Mesenchymal stem cell (in vitro differentiated cells and primary cell): ENCODE data around the gene LDHAL6B.

Source experiments
- DNase-seq: peaks from one replicate; pipeline ENCODE4 v3.0.0-alpha.2; 2013
- H2AFZ ChIP-seq: one replicate; pipeline ENCODE4 v1.6.1; 2013; ENCODE audit warnings: low read depth, mild to moderate bottlenecking, control low read depth, inconsistent platforms, low read length, moderate library complexity
- H2AK5ac ChIP-seq: 2 replicates; pipeline ENCODE4 v1.6.1; 2013; ENCODE audit warnings: low read length, moderate library complexity, mild to moderate bottlenecking, inconsistent platforms; ENCODE audit not compliant: severe bottlenecking
- H2BK120ac ChIP-seq: one replicate; pipeline ENCODE4 v1.6.1; 2013; ENCODE audit warnings: low read depth, mild to moderate bottlenecking, inconsistent platforms, low read length, moderate library complexity
- H2BK12ac ChIP-seq, 2 experiments: one replicate each; pipeline ENCODE4 v1.6.1; 2013; ENCODE audit warnings: inconsistent platforms in 2 of 2, low read length in 2 of 2, mild to moderate bottlenecking in 2 of 2, moderate library complexity in 2 of 2, control low read depth in 1 of 2
- H2BK15ac ChIP-seq: one replicate; pipeline ENCODE4 v1.6.1; 2013; ENCODE audit warnings: mild to moderate bottlenecking, low read depth, inconsistent platforms; ENCODE audit not compliant: poor library complexity, severe bottlenecking
- H2BK5ac ChIP-seq: 2 replicates; pipeline ENCODE4 v1.6.1; 2013; ENCODE audit warnings: low read depth, mild to moderate bottlenecking, low read length, control low read depth, inconsistent platforms; ENCODE audit not compliant: poor library complexity, severe bottlenecking
- H3K14ac ChIP-seq, 2 experiments: one replicate each; pipeline ENCODE4 v1.6.1; 2013; ENCODE audit warnings: inconsistent platforms in 2 of 2, low read length in 2 of 2, control low read depth in 1 of 2, mild to moderate bottlenecking in 1 of 2, moderate library complexity in 1 of 2
- H3K18ac ChIP-seq, 2 experiments: one replicate each; pipeline ENCODE4 v1.6.1; 2013; ENCODE audit warnings: inconsistent platforms in 2 of 2, low read length in 2 of 2, control low read depth in 1 of 2, low read depth in 1 of 2, mild to moderate bottlenecking in 1 of 2
- H3K23ac ChIP-seq, 2 experiments: one replicate each; pipeline ENCODE4 v1.6.1; 2013; ENCODE audit warnings: inconsistent platforms in 2 of 2, low read length in 2 of 2, mild to moderate bottlenecking in 2 of 2, moderate library complexity in 2 of 2, control low read depth in 1 of 2
- H3K27ac ChIP-seq: 2 replicates; pipeline ENCODE4 v1.5.1; 2013; ENCODE audit warnings: mild to moderate bottlenecking, moderate library complexity, low read length, control low read depth, inconsistent platforms; ENCODE audit not compliant: poor library complexity, severe bottlenecking
- H3K27me3 ChIP-seq, 2 experiments: 2 replicates each; pipeline versions ENCODE4 v1.6.1 to v1.7.0; 2013; ENCODE audit warnings: low read length in 2 of 2, mild to moderate bottlenecking in 2 of 2, moderate library complexity in 2 of 2, control low read depth in 1 of 2, inconsistent platforms in 1 of 2; ENCODE audit not compliant: control insufficient read depth in 1 of 2, insufficient read depth in 1 of 2
- H3K36me3 ChIP-seq, 2 experiments: 2 replicates each; pipeline versions ENCODE4 v1.6.1 to v1.7.0; 2013; ENCODE audit warnings: low read length in 2 of 2, control low read depth in 1 of 2, inconsistent platforms in 1 of 2, low read depth in 1 of 2, mild to moderate bottlenecking in 1 of 2; ENCODE audit not compliant: insufficient read depth in 2 of 2, control insufficient read depth in 1 of 2
- H3K4ac ChIP-seq, 2 experiments: one replicate each; pipeline ENCODE4 v1.6.1; 2013; ENCODE audit warnings: inconsistent platforms in 2 of 2, low read length in 2 of 2, mild to moderate bottlenecking in 2 of 2, moderate library complexity in 2 of 2, control low read depth in 1 of 2, low read depth in 1 of 2
- H3K4me1 ChIP-seq: 2 replicates; pipeline ENCODE4 v1.6.1; 2013; ENCODE audit warnings: low read depth, low read length, control low read depth; ENCODE audit not compliant: control insufficient read depth, insufficient read depth
- H3K4me2 ChIP-seq: 2 replicates; pipeline ENCODE4 v1.6.1; 2013; ENCODE audit warnings: low read length, mild to moderate bottlenecking, inconsistent platforms; ENCODE audit not compliant: poor library complexity, severe bottlenecking
- H3K4me3 ChIP-seq, 2 experiments: 2 replicates each; pipeline versions ENCODE4 v1.5.1 to v1.7.0; 2013; ENCODE audit warnings: low read length in 2 of 2, mild to moderate bottlenecking in 2 of 2, control low read depth in 1 of 2, low read depth in 1 of 2; ENCODE audit not compliant: insufficient read depth in 1 of 2
- H3K79me1 ChIP-seq: replicated peaks from 2 replicates; pipeline ENCODE4 v1.6.1; 2013; ENCODE audit warnings: mild to moderate bottlenecking, control low read depth, low read length, inconsistent platforms; ENCODE audit not compliant: poor library complexity, severe bottlenecking
- H3K9ac ChIP-seq: 2 replicates; pipeline ENCODE4 v1.7.0; 2013; ENCODE audit warnings: mild to moderate bottlenecking, low read length, moderate library complexity
- H3K9me3 ChIP-seq: 2 replicates; pipeline ENCODE4 v1.7.0; 2013; ENCODE audit warnings: mild to moderate bottlenecking, low read length; ENCODE audit not compliant: control insufficient read depth
- H4K8ac ChIP-seq: one replicate; pipeline ENCODE4 v1.6.1; 2013; ENCODE audit warnings: inconsistent platforms, mild to moderate bottlenecking, low read length, moderate library complexity
- H4K91ac ChIP-seq: one replicate; pipeline ENCODE4 v1.6.1; 2013; ENCODE audit warnings: mild to moderate bottlenecking, low read length, inconsistent platforms
- whole genome bisulfite sequencing: methylation state at CpG from one replicate; pipeline ENCODE4 v1.1.7; 2013; ENCODE audit warnings: mixed read lengths; 5-methylcytosine and 5-hydroxymethylcytosine counted together

The LDHAL6B gene

DNA sequence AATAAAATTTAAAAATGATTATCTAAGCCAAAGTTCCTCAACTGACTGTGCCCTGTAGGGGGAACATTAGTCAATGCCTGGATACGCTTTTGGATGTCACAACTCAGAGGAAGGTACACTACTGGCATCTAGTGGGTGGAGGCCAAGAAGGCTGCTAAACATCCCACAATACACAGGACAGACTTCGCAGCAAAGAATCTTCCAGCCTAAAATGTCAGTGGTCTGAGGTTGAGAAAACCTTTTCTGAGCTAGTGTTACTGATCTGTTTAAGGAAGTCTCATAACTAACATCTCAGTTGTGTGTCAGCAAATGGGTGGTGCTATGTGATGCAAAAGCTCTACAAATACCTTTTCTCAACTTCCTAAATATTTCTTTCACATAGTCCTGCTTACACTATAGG lies 20.9 kb upstream of the LDHAL6B start:
- Histone ChIP-seq H3K23ac (no peak overlapping the region), H3K4me1 (peaks cover 9% of the 10 kb centered on the region), H3K79me1 (peaks cover 23% of the 10 kb centered on the region), H3K9me3 (peaks cover 12% of the 10 kb centered on the region), H3K18ac (peak overlapping the region in 1 of 2 experiments; percentile 68), H4K91ac (no peak overlapping the region), H2AFZ (no peak overlapping the region), H3K9ac (peak overlapping the region; percentile 7), H2BK15ac (no peak overlapping the region), H3K4ac (no peak overlapping the region), H3K27ac (no peak overlapping the region), H3K4me3 (no peak overlapping the region), H3K36me3 (peaks cover 45 to 98% of the 10 kb centered on the region in 2 experiments), H3K14ac (no peak overlapping the region), H3K4me2 (no peak overlapping the region), H4K8ac (no peak overlapping the region), H3K27me3 (no peaks in the 10 kb centered on the region), H2BK120ac (no peak overlapping the region), H2AK5ac (no peak overlapping the region), H2BK12ac (no peak overlapping the region), H2BK5ac (no peak overlapping the region)
- DNase-seq = no peak
- 29% methylated on average over 1 of the region's 2 CpGs for WGBS

DNA sequence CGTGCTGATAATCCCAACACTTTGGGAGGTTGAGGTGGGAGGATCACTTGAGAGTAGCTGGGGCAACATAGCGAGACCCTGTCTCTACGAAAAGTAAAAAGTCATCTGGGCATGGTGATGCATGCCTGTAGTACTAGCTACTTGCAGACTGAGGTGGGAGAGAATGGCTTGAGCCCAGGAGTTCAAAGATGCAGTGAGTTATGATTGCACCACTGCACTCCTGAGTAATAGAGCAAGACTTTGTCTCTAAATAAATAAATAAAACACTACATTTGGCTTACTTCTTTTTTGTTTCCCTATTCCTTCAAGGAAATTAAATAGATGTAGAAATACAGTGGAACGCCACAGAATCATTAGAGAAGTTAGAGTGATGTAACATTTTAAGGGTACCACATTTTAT lies 20.1 kb upstream of the LDHAL6B start:
- Histone ChIP-seq H3K4me3 (no peak overlapping the region), H2BK15ac (no peak overlapping the region), H2AK5ac (peak overlapping the region; percentile 13), H3K9me3 (peaks cover 10% of the 10 kb centered on the region), H2BK5ac (no peak overlapping the region), H3K18ac (peak overlapping the region in 1 of 2 experiments; percentile 40), H3K36me3 (peaks cover 47 to 97% of the 10 kb centered on the region in 2 experiments), H3K14ac (no peak overlapping the region), H3K79me1 (peaks cover 23% of the 10 kb centered on the region), H2BK120ac (no peak overlapping the region), H3K27ac (no peak overlapping the region), H3K4me2 (no peak overlapping the region), H3K27me3 (no peaks in the 10 kb centered on the region), H3K4me1 (peaks cover 10% of the 10 kb centered on the region), H4K8ac (no peak overlapping the region), H3K4ac (no peak overlapping the region), H2AFZ (no peak overlapping the region), H4K91ac (no peak overlapping the region), H3K9ac (peak overlapping the region; percentile 7), H2BK12ac (peak overlapping the region in 1 of 2 experiments; percentile 31), H3K23ac (no peak overlapping the region)
- WGBS = 81% methylated on average over 3 of the region's 4 CpGs
- DNase-seq = peak; percentile 52

DNA sequence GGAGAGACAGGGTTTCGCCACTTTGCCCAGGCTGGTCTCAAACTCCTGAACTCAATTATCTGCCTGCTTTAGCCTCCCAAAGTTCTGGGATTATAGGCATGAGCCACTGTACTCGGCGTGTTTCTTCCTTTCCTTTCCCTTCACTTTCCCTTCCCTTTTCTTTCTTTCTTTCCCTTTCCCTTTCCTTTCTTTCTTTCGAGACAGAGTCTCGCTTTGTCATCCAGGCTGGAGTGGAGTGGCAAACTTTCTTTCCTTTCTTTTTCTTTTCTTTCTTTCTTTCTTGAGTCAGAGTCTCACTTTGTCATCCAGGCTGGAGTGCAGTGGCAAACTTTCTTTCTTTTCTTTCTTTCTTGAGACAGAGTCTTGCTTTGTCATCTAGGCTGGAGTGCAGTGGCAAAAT lies 17.4 kb upstream of the LDHAL6B start:
- Histone ChIP-seq H3K4me2 (no peak overlapping the region), H3K4ac (no peak overlapping the region), H3K36me3 (peaks cover 34 to 93% of the 10 kb centered on the region in 2 experiments), H3K79me1 (peaks cover 17% of the 10 kb centered on the region), H3K27ac (no peak overlapping the region), H3K23ac (no peak overlapping the region), H2AFZ (no peak overlapping the region), H2BK5ac (no peak overlapping the region), H3K4me3 (no peak overlapping the region), H3K9me3 (no peaks in the 10 kb centered on the region), H2BK15ac (no peak overlapping the region), H2BK120ac (no peak overlapping the region), H3K27me3 (no peaks in the 10 kb centered on the region), H3K9ac (no peak overlapping the region), H2AK5ac (peak overlapping the region; percentile 58), H3K4me1 (peaks cover 19% of the 10 kb centered on the region), H3K14ac (no peak overlapping the region), H2BK12ac (peak overlapping the region in 1 of 2 experiments; percentile 45), H4K8ac (no peak overlapping the region), H3K18ac (no peak overlapping the region), H4K91ac (no peak overlapping the region)
- DNase-seq = no peak
- WGBS = 99% methylated on average over 5 of the region's 5 CpGs

DNA sequence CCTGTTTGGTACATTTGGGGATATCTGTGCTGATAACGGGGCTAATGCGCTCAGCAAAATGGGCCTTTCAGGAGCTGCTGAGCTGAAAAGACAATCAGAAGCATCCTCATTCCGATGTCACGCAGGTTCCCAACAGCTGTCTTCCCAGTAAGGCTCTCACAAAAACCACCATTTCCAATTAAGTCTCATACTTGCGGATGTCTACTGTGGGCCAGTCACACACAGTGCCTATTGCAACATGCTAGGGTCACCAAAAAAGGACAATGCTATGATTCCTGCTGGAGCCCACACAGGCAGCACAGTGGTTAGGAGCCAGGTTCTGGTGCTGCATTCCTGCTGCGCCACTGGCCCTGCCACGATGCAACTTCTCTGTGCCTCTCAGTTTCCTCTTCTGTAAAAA lies 16.4 kb upstream of the LDHAL6B start:
- H2AK5ac ChIP-seq = peak overlapping the region; percentile 83
- no peak overlapping the region for H4K8ac ChIP-seq
- H3K9ac ChIP-seq = no peak overlapping the region
- H3K4me3 ChIP-seq = no peak overlapping the region
- no peak overlapping the region for H2AFZ ChIP-seq
- H3K9me3 ChIP-seq = no peaks in the 10 kb centered on the region
- WGBS = 80% methylated on average over 7 of the region's 7 CpGs
- peaks cover 17% of the 10 kb centered on the region for H3K79me1 ChIP-seq
- peak overlapping the region; percentile 100 for H3K27ac ChIP-seq
- no peak overlapping the region for H3K23ac ChIP-seq
- H2BK120ac ChIP-seq = no peak overlapping the region
- H3K36me3 ChIP-seq = peaks cover 37 to 93% of the 10 kb centered on the region in 2 experiments
- peak; percentile 82 for DNase-seq
- H2BK5ac ChIP-seq = no peak overlapping the region
- H3K4ac ChIP-seq = peak overlapping the region in 1 of 2 experiments; percentile 60
- H3K4me2 ChIP-seq = no peak overlapping the region
- peak overlapping the region in 1 of 2 experiments; percentile 89 for H3K18ac ChIP-seq
- no peaks in the 10 kb centered on the region for H3K27me3 ChIP-seq
- H2BK12ac ChIP-seq = peak overlapping the region in 1 of 2 experiments; percentile 50
- H3K14ac ChIP-seq = peak overlapping the region in 1 of 2 experiments; percentile 20
- peak overlapping the region; percentile 18 for H4K91ac ChIP-seq
- H3K4me1 ChIP-seq = peaks cover 21% of the 10 kb centered on the region
- no peak overlapping the region for H2BK15ac ChIP-seq
